ENCODE data around the gene THAP6.

- TF ChIP-seq CTCF (IDR thresholded peaks at IDR 0.05) (no peak), ZFX (IDR thresholded peaks at IDR 0.05; ENCODE audit: borderline replicate concordance) (no peak)
Measured at GRCh38 chr4:75567725-75568124, 53.5 kb downstream of the THAP6 start.
